A673 (cell line): ENCODE data around the gene IRX4.

Source experiments
- EZH2 ChIP-seq: fragments of 200-600 bp; sonication (generic); IDR thresholded peaks from 2 replicates; pipeline ENCODE4 v1.6.1; 2017; ENCODE audit warnings: borderline replicate concordance, low read depth, mild to moderate bottlenecking, mixed read lengths, antibody characterized with exemption, low read length; ENCODE audit not compliant: poor library complexity, severe bottlenecking
- TF ChIP-seq, protein P1 (sequence below): fragments of 300-800, 200-600 bp; sonication (generic); conservative IDR thresholded peaks from 2 replicates; pipeline ENCODE4 v1.5.1; 2017; ENCODE audit warnings: low read depth, mild to moderate bottlenecking, antibody characterized with exemption, low read length, moderate library complexity, mixed read lengths

GRCh38 chr5:1842004-1842819 is 40.5 kb downstream of the IRX4 start:
- TF ChIP-seq, protein P1, sequence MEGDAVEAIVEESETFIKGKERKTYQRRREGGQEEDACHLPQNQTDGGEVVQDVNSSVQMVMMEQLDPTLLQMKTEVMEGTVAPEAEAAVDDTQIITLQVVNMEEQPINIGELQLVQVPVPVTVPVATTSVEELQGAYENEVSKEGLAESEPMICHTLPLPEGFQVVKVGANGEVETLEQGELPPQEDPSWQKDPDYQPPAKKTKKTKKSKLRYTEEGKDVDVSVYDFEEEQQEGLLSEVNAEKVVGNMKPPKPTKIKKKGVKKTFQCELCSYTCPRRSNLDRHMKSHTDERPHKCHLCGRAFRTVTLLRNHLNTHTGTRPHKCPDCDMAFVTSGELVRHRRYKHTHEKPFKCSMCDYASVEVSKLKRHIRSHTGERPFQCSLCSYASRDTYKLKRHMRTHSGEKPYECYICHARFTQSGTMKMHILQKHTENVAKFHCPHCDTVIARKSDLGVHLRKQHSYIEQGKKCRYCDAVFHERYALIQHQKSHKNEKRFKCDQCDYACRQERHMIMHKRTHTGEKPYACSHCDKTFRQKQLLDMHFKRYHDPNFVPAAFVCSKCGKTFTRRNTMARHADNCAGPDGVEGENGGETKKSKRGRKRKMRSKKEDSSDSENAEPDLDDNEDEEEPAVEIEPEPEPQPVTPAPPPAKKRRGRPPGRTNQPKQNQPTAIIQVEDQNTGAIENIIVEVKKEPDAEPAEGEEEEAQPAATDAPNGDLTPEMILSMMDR = no peak
- no peak for TF ChIP-seq EZH2
